ENCODE measurements around the gene ZNF385A.

DNA sequence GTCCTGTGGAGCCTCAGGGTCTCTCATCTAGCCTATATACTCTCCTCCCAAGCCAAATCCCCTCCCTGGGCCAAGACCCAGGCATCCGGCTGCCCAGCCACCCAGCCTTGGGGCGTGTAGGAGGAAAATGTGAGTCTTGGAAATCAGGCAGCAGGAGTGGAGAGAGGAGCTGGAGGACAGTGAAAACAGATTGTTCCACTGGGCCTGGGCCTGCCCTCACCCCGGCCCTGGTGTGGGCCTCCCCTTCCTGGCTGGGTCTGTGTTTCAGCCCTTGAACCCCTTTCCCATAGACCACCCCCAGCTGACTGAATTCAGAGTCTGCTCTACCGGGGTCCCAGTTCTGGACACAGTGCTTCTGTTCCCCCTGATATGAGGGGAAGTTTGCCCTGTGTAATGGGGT is 27.8 kb upstream of the ZNF385A start:
- TF ChIP-seq, protein P1, sequence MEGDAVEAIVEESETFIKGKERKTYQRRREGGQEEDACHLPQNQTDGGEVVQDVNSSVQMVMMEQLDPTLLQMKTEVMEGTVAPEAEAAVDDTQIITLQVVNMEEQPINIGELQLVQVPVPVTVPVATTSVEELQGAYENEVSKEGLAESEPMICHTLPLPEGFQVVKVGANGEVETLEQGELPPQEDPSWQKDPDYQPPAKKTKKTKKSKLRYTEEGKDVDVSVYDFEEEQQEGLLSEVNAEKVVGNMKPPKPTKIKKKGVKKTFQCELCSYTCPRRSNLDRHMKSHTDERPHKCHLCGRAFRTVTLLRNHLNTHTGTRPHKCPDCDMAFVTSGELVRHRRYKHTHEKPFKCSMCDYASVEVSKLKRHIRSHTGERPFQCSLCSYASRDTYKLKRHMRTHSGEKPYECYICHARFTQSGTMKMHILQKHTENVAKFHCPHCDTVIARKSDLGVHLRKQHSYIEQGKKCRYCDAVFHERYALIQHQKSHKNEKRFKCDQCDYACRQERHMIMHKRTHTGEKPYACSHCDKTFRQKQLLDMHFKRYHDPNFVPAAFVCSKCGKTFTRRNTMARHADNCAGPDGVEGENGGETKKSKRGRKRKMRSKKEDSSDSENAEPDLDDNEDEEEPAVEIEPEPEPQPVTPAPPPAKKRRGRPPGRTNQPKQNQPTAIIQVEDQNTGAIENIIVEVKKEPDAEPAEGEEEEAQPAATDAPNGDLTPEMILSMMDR (IDR thresholded peaks at IDR 0.05 in 4 of 5, conservative IDR thresholded peaks at IDR 0.05 in 1 of 5), result no peak
- TF ChIP-seq POLR2A (IDR thresholded peaks at IDR 0.05), result no peak
